Astrocyte (in vitro differentiated cells and primary cell): Measurements from ENCODE around the gene TIMM21.

ENCODE experiments used
- EZH2 ChIP-seq: IDR thresholded peaks from 2 replicates; pipeline ENCODE4 v1.6.1; 2012; ENCODE audit warnings: mild to moderate bottlenecking, low read length, inconsistent platforms; ENCODE audit not compliant: insufficient read depth
- TF ChIP-seq, protein P1 (sequence below): IDR thresholded peaks from 2 replicates; pipeline ENCODE4 v1.5.1; 2011; ENCODE audit warnings: low read depth, mild to moderate bottlenecking, inconsistent platforms, low read length, moderate library complexity; ENCODE audit not compliant: insufficient read depth

DNA sequence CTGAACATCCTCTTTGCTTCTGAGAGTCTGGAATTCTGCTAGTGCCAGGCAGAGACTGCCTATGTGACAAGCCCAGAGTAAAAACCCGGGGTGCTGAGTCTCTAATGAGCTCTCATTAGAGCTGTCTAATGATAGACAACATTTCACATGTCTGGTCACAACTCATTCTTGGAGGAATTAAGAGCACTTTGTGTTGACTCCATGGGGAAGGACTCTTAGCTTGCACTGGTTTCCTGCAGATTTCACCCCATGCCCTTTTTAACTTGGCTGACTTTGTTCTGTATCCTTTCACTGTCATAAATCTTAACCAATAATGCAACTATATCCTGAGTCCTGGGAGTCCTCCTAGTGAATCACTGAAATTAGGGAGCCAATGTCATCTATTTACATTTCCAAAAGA, 34.2 kb upstream of the TIMM21 start:
- TF ChIP-seq, protein P1, sequence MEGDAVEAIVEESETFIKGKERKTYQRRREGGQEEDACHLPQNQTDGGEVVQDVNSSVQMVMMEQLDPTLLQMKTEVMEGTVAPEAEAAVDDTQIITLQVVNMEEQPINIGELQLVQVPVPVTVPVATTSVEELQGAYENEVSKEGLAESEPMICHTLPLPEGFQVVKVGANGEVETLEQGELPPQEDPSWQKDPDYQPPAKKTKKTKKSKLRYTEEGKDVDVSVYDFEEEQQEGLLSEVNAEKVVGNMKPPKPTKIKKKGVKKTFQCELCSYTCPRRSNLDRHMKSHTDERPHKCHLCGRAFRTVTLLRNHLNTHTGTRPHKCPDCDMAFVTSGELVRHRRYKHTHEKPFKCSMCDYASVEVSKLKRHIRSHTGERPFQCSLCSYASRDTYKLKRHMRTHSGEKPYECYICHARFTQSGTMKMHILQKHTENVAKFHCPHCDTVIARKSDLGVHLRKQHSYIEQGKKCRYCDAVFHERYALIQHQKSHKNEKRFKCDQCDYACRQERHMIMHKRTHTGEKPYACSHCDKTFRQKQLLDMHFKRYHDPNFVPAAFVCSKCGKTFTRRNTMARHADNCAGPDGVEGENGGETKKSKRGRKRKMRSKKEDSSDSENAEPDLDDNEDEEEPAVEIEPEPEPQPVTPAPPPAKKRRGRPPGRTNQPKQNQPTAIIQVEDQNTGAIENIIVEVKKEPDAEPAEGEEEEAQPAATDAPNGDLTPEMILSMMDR = no peak
- no peak for TF ChIP-seq EZH2
